ENCODE results near the gene GPNMB. TPM values are rescaled to one million over a fixed set of nuclear protein-coding genes. Genes with fewer than 3 reads are reported as not detected.

Gene GPNMB
- total RNA-seq, 4 donors from 2014 or later, result 48.1 to 136 (median 70.4) TPM

DNA sequence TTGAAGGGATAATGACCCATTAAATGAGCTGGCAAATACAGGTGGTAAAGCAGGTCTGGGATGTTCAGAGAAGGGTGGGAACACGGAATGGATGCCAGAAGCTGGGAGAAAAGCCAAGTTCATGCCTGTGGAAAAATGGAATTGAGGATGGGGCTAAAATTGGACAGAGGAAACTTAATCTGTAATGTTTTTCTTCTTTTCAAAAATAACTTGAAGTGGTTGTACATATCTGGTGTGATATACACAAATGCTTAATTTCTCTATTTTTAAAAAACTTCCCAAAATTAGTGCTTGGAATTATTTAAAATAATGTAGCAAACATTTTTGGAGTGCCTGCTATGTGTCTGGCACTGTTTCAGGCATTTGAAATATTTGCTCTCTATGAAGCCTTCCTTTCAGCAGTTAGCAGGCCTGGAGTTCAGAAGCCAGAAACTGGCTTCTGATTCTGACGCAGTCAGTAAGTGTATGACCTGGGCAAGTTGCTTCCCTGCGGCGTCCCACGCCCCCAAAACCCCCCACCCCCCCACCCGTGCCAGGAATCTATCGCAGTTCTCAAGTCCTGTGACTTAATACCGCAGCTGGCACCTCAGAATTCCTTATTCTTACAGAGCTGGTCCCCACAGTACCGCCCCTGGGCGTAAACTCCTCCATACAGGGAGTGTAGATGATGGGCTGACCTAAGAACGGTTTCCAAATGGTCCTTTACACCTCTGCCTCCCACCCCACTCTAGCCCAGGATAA, 51.7 kb downstream of the GPNMB start:
- Histone ChIP-seq H3K36me3 (peaks cover 0 to 21% of the 10 kb centered on the region in 2 donors), H3K4me3 (peak overlapping the region; percentile 83 to 98), H3K9me3 (no peaks in the 10 kb centered on the region), H3K27ac (peak overlapping the region; percentile 85 to 90 (median 88)), H3K4me1 (peaks cover 4 to 49% (median 14%) of the 10 kb centered on the region in 3 donors), H3K27me3 (peaks cover 11% of the 10 kb centered on the region)
- ATAC-seq, result no peak
- 13 to 65% methylated on average over 3 to 9 of the region's 11 CpGs for WGBS, 2 donors (ENCODE audit: low coverage in 1 of 2)
- TF ChIP-seq POLR2A (IDR thresholded peaks at IDR 0.05) (no peak), POLR2AphosphoS5 (IDR thresholded peaks at IDR 0.05) (peak; percentile 36), EP300 (IDR thresholded peaks at IDR 0.05) (no peak), CTCF (IDR thresholded peaks at IDR 0.05) (no peak)

DNA sequence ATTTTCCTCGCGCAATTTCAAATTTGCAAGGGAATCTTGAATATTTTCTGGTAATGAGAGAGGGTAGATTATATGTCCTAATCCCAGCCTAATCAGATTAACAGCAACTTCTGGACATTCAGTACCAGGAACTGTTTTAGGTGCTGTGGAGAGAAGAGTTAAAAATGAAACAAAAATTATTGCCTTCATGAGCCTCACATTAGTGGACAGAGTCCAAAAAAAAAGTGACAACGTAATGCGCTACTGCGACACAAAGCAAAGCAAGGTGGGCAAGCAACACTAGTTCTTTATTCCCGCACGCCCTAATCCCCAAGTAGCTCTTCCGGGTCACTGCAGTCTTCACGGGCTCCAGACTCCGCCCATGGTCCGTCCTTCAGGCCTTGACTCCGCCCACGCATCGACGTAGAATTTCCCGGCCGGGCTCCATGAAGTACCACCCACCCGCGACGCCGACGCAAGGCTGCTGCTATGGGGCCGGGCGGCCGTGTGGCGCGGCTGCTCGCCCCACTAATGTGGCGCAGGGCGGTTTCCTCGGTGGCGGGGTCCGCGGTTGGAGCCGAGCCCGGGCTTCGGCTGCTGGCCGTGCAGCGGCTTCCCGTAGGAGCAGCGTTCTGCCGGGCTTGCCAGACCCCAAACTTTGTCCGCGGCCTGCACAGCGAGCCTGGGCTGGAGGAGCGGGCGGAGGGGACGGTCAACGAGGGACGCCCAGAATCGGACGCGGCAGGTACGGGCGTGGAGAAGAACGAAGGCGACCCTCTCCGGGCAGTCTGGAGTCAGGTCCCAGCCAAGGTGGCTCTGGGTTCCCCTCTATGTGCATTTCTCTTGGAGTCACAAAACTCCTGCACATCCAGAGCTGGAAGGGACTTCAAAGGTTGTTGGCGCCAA, 52.6 kb downstream of the GPNMB start, which contains the start of gene MALSU1:
MALSU1 (plus strand) TSS at position 455 of the 885 bp plus-strand sequence; CDS start at position 469, 14 bp downstream.
- H3K4me1 ChIP-seq, result peaks cover 4 to 57% (median 14%) of the 10 kb centered on the region in 3 donors
- TF ChIP-seq CTCF (IDR thresholded peaks at IDR 0.05) (peak in 1 of 4 experiments; percentile 8), POLR2AphosphoS5 (IDR thresholded peaks at IDR 0.05) (peak; percentile 97), POLR2A (IDR thresholded peaks at IDR 0.05) (peak; percentile 79 to 83), EP300 (IDR thresholded peaks at IDR 0.05) (no peak)
- H3K27me3 ChIP-seq, result peaks cover 4% of the 10 kb centered on the region
- H3K9me3 ChIP-seq, result no peaks in the 10 kb centered on the region
- WGBS, 2 donors (ENCODE audit: low coverage in 1 of 2), result 5 to 13% methylated on average over 6 to 18 of the region's 59 CpGs
- H3K4me3 ChIP-seq, result peak within 1 kb of the TSS; percentile 83 to 98
- H3K36me3 ChIP-seq, result peaks cover 0 to 28% of the 10 kb centered on the region in 2 donors
- peak within 1 kb of the TSS; percentile 85 to 90 (median 88) for H3K27ac ChIP-seq
- ATAC-seq, result peak; percentile 99

DNA sequence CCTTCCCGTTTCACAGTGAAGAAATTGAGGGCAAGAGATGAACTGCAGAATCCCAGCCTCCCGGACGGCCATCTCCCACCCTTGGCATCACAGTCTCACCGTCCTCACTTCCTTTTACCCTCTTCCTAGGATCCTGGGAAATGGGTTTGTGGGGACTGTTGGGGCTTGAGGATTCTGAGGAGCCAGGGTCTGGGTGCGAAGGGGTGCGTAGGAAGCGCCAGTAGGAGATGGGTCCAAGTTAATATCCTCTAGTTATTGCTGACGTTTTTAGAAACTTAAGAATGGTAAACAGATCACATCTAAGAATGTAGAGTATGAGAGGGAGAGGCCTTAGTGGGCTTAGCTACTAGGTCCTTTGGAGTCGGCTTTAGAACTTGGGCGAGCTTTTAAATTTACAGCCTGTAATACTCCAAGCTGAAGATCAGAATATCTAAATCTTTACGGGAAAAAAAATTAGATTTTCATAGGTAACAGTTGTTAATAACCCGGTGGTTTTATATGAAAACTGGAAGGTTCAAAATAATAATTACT, 53.3 kb downstream of the GPNMB start:
- peaks cover 0 to 35% of the 10 kb centered on the region in 2 donors for H3K36me3 ChIP-seq
- no peak for TF ChIP-seq POLR2A (IDR thresholded peaks at IDR 0.05)
- no peak for TF ChIP-seq CTCF (IDR thresholded peaks at IDR 0.05)
- TF ChIP-seq POLR2AphosphoS5 (IDR thresholded peaks at IDR 0.05), result no peak
- TF ChIP-seq EP300 (IDR thresholded peaks at IDR 0.05), result no peak
- ATAC-seq, result no peak

DNA sequence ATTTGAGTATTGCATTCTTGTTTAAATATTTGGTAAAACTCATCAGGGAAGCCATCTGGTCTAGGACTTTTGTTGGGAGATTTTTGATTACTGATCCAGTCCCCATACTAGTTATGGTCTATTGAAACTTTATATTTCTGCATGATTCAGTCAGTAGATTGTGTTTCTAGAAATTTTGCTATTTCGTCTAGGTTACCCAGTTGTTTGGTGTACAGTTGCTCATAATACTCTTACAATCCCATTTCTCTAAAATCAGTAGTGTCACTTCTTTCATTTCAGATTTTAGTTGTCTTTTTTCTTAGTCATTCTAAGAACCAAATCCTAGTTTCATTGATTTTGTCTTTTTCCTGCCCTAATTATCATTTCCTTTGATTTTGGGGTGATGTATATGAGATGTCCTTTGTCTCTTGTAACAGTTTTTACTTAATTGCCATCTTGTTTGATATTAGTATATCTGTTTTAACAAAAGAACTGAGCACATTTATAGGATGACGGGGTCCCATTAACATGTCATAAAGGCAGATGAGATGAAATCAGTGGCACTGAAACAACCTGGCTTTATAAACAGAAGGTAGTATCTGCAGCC, 60.5 kb downstream of the GPNMB start:
- Histone ChIP-seq H3K27me3 (no peaks in the 10 kb centered on the region), H3K9me3 (no peaks in the 10 kb centered on the region), H3K4me3 (no peak overlapping the region), H3K27ac (no peak overlapping the region), H3K4me1 (peaks cover 0 to 25% (median 0%) of the 10 kb centered on the region in 3 donors), H3K36me3 (peaks cover 0 to 77% of the 10 kb centered on the region in 2 donors)
- ATAC-seq, result no peak
- TF ChIP-seq POLR2AphosphoS5 (IDR thresholded peaks at IDR 0.05) (no peak), CTCF (IDR thresholded peaks at IDR 0.05) (no peak), EP300 (IDR thresholded peaks at IDR 0.05) (no peak)
- WGBS, 2 donors (ENCODE audit: low coverage in 1 of 2), result 91 to 92% methylated on average over 2 of the region's 2 CpGs

More for the DNA sequence above, 53.3 kb downstream of the GPNMB start:
- WGBS, 2 donors (ENCODE audit: low coverage in 1 of 2), result 12 to 26% methylated on average over 4 to 11 of the region's 12 CpGs
- peak overlapping the region; percentile 85 to 90 (median 88) for H3K27ac ChIP-seq
- no peaks in the 10 kb centered on the region for H3K9me3 ChIP-seq
- H3K4me3 ChIP-seq, result peak overlapping the region; percentile 83 to 98
- no peaks in the 10 kb centered on the region for H3K27me3 ChIP-seq
- peaks cover 4 to 61% (median 14%) of the 10 kb centered on the region in 3 donors for H3K4me1 ChIP-seq

All from gastroesophageal sphincter (tissue), 4 donors.